HEK293 (cell line): ENCODE measurements around the gene TBCE.
A peak's percentile ranks its signal among the peaks of the same experiment; 100 is the strongest.

ENCODE experiments used
- AEBP2 ChIP-seq: fragments of 450-650 bp; formaldehyde crosslinking; IDR thresholded peaks from 2 replicates; pipeline ENCODE4 v1.5.1; 2016; ENCODE audit warnings: missing biosample characterization, missing genetic modification characterization, borderline replicate concordance
- GLIS1 ChIP-seq: fragments of 450-650 bp; formaldehyde crosslinking; IDR thresholded peaks from 2 replicates; pipeline ENCODE4 v1.5.1; 2016; ENCODE audit warnings: missing biosample characterization, missing genetic modification characterization
- KLF16 ChIP-seq: fragments of 450-650 bp; formaldehyde crosslinking; IDR thresholded peaks from 2 replicates; pipeline ENCODE4 v1.5.1; 2017; ENCODE audit warnings: missing biosample characterization, missing genetic modification characterization
- KLF8 ChIP-seq: fragments of 450-650 bp; formaldehyde crosslinking; IDR thresholded peaks from 2 replicates; pipeline ENCODE4 v1.5.1; 2016; ENCODE audit warnings: missing biosample characterization, missing genetic modification characterization
- OVOL3 ChIP-seq: fragments of 450-650 bp; formaldehyde crosslinking; IDR thresholded peaks from 2 replicates; pipeline ENCODE4 v1.5.1; 2016; ENCODE audit warnings: missing biosample characterization, missing genetic modification characterization
- PRDM1 ChIP-seq: fragments of 450-650 bp; formaldehyde crosslinking; IDR thresholded peaks from 2 replicates; pipeline ENCODE4; 2016; ENCODE audit warnings: missing biosample characterization, missing genetic modification characterization
- REPIN1 ChIP-seq: fragments of 450-650 bp; formaldehyde crosslinking; IDR thresholded peaks from 2 replicates; pipeline ENCODE4 v1.5.1; 2017; ENCODE audit warnings: missing biosample characterization, missing genetic modification characterization, low read depth
- REST ChIP-seq: fragments of 450-650 bp; formaldehyde crosslinking; IDR thresholded peaks from 2 replicates; pipeline ENCODE4 v1.5.1; 2016; ENCODE audit warnings: missing biosample characterization, missing genetic modification characterization
- ZFP69B ChIP-seq: fragments of 450-650 bp; formaldehyde crosslinking; IDR thresholded peaks from 2 replicates; pipeline ENCODE4 v1.5.1; 2016; ENCODE audit warnings: missing biosample characterization, missing genetic modification characterization
- ZNF10 ChIP-seq: fragments of 450-650 bp; formaldehyde crosslinking; IDR thresholded peaks from 2 replicates; pipeline ENCODE4 v1.5.1; 2017; ENCODE audit warnings: missing biosample characterization, missing genetic modification characterization
- ZNF146 ChIP-seq: fragments of 450-650 bp; formaldehyde crosslinking; IDR thresholded peaks from 2 replicates; pipeline ENCODE4 v1.5.1; 2016; ENCODE audit warnings: missing biosample characterization, missing genetic modification characterization
- ZNF18 ChIP-seq: fragments of 450-650 bp; formaldehyde crosslinking; IDR thresholded peaks from 2 replicates; pipeline ENCODE4 v1.5.1; 2016; ENCODE audit warnings: missing biosample characterization, missing genetic modification characterization
- ZNF292 ChIP-seq: fragments of 450-650 bp; formaldehyde crosslinking; IDR thresholded peaks from 2 replicates; pipeline ENCODE4 v1.5.1; 2016; ENCODE audit warnings: low read depth, missing biosample characterization, missing genetic modification characterization, borderline replicate concordance
- ZNF341 ChIP-seq: fragments of 450-650 bp; formaldehyde crosslinking; IDR thresholded peaks from 2 replicates; pipeline ENCODE4; 2016; ENCODE audit warnings: low read depth, missing biosample characterization, missing genetic modification characterization
- ZNF350 ChIP-seq: fragments of 450-650 bp; formaldehyde crosslinking; IDR thresholded peaks from 2 replicates; pipeline ENCODE4 v1.5.0; 2017; ENCODE audit warnings: missing biosample characterization, mild to moderate bottlenecking, missing genetic modification characterization
- ZNF398 ChIP-seq: fragments of 450-650 bp; formaldehyde crosslinking; IDR thresholded peaks from 2 replicates; pipeline ENCODE4 v1.5.1; 2017; ENCODE audit warnings: missing biosample characterization, missing genetic modification characterization
- ZNF513 ChIP-seq: fragments of 450-650 bp; IDR thresholded peaks from 2 replicates; pipeline ENCODE4 v1.5.1; 2018; ENCODE audit warnings: missing biosample characterization, missing genetic modification characterization
- ZNF561 ChIP-seq: fragments of 450-650 bp; IDR thresholded peaks from 2 replicates; pipeline ENCODE4 v1.5.1; 2018; ENCODE audit warnings: missing biosample characterization, missing genetic modification characterization, borderline replicate concordance
- ZNF596 ChIP-seq: fragments of 450-650 bp; IDR thresholded peaks from 2 replicates; pipeline ENCODE4 v1.5.0; 2018; ENCODE audit warnings: missing biosample characterization, mild to moderate bottlenecking, missing genetic modification characterization, moderate library complexity
- ZNF792 ChIP-seq: fragments of 450-650 bp; formaldehyde crosslinking; IDR thresholded peaks from 2 replicates; pipeline ENCODE4 v1.5.1; 2016; ENCODE audit warnings: missing biosample characterization, missing genetic modification characterization
- ZXDB ChIP-seq: fragments of 450-650 bp; formaldehyde crosslinking; IDR thresholded peaks from 2 replicates; pipeline ENCODE4 v1.5.1; 2016; ENCODE audit warnings: missing biosample characterization, missing genetic modification characterization
- TF ChIP-seq, protein P1 (sequence below): fragments of 450-650 bp; formaldehyde crosslinking; IDR thresholded peaks from 2 replicates; pipeline ENCODE4 v1.5.1; 2017; ENCODE audit warnings: missing biosample characterization, missing genetic modification characterization
- TF ChIP-seq, protein P2 (sequence below): fragments of 450-650 bp; formaldehyde crosslinking; IDR thresholded peaks from 2 replicates; pipeline ENCODE4 v1.5.1; 2016; ENCODE audit warnings: missing biosample characterization, missing genetic modification characterization
- TF ChIP-seq, protein P3 (sequence below): fragments of 450-650 bp; formaldehyde crosslinking; IDR thresholded peaks from 2 replicates; pipeline ENCODE4 v1.5.1; 2016; ENCODE audit warnings: missing biosample characterization, missing genetic modification characterization

Gene TBCE

DNA sequence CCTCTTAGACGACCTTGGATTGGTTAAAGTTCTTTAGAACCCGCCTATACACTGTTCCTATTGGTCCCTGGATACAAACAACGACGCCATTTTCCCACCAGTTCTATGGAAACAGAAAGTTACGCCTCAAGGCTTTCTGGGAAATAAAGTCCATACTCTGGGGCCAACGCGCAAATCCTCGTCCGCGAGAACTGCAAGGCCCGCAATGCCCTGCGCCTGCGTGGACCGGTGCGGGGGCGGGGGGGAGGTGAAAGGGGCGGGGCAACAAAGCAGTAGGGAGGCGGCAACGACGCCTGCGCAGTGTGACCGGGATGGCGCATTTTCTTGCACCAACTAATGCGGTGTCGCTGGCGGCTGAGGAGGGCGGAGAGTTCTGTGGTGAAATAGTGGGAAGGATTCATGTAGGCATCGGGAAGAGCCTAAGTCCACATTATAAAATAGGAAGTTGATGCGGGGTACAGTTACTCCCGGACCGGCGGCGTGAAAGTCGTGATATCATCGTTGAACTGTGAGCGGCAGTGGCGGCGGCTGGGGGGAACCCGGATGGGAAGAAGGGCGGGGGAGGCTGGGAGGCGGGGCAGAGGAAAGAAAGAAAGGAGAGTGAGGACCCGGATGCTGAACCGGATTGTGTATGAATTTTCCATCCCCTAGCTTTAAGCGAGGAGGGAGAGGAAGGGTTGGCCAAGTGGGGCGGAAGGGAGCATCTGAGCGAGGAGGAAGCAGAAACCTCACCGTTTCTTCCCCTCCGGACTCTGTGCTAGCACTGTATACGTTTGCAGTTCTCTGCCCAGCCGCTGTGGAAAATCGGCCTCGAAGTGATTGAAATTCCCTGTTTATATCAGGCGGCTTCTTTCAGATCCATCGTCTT, 38.7 kb upstream of the TBCE start, which contains the start of gene GGPS1 (continued):
- TF ChIP-seq ZNF398 (tag by site-specific recombination) (peak; percentile 91), ZNF292 (no peak), PRDM1 (tag by site-specific recombination) (peak; percentile 32; the same call in 1 of the 2 replicates), ZNF513 (tag by site-specific recombination) (peak; percentile 87), ZXDB (peak; percentile 95), ZNF146 (tag by site-specific recombination) (peak; percentile 49; the same call in 1 of the 2 replicates), ZNF561 (tag by site-specific recombination) (peak; percentile 93), ZNF341 (peak; percentile 98), ZNF18 (tag by site-specific recombination) (peak; percentile 20; the same call in 1 of the 2 replicates), ZNF596 (tag by site-specific recombination) (peak; percentile 83), REPIN1 (peak; percentile 78; the same call in 1 of the 2 replicates), AEBP2 (tag by site-specific recombination) (no peak), GLIS1 (peak; percentile 26), KLF16 (peak; percentile 98), ZNF792 (tag by site-specific recombination) (no peak), ZFP69B (tag by site-specific recombination) (0 out of 2 replicates have a peak, but pooled peaks have one; percentile 72), REST (tag by site-specific recombination) (peak; percentile 16; the same call in 1 of the 2 replicates), ZNF350 (tag by site-specific recombination) (no peak), ZNF10 (tag by site-specific recombination) (peak; percentile 64), OVOL3 (tag by site-specific recombination) (peak; percentile 51), KLF8 (tag by site-specific recombination) (peak; percentile 96)
- TF ChIP-seq, protein P1, sequence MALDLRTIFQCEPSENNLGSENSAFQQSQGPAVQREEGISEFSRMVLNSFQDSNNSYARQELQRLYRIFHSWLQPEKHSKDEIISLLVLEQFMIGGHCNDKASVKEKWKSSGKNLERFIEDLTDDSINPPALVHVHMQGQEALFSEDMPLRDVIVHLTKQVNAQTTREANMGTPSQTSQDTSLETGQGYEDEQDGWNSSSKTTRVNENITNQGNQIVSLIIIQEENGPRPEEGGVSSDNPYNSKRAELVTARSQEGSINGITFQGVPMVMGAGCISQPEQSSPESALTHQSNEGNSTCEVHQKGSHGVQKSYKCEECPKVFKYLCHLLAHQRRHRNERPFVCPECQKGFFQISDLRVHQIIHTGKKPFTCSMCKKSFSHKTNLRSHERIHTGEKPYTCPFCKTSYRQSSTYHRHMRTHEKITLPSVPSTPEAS (tag by site-specific recombination) = 0 out of 2 replicates have a peak, but pooled peaks have one; percentile 3
- TF ChIP-seq, protein P2, sequence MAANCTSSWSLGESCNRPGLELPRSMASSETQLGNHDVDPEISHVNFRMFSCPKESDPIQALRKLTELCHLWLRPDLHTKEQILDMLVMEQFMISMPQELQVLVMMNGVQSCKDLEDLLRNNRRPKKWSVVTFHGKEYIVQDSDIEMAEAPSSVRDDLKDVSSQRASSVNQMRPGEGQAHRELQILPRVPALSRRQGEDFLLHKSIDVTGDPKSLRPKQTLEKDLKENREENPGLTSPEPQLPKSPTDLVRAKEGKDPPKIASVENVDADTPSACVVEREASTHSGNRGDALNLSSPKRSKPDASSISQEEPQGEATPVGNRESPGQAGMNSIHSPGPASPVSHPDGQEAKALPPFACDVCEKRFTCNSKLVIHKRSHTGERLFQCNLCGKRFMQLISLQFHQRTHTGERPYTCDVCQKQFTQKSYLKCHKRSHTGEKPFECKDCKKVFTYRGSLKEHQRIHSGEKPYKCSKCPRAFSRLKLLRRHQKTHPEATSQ (tag by site-specific recombination) = 0 out of 2 replicates have a peak, but pooled peaks have one; percentile 63
- TF ChIP-seq, protein P3, sequence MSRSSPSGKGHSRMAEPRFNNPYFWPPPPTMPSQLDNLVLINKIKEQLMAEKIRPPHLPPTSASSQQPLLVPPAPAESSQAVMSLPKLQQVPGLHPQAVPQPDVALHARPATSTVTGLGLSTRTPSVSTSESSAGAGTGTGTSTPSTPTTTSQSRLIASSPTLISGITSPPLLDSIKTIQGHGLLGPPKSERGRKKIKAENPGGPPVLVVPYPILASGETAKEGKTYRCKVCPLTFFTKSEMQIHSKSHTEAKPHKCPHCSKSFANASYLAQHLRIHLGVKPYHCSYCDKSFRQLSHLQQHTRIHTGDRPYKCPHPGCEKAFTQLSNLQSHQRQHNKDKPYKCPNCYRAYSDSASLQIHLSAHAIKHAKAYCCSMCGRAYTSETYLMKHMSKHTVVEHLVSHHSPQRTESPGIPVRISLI (tag by site-specific recombination) = peak; percentile 89
